ENCODE results near the gene ZIC5.
A peak's percentile ranks its signal among the peaks of the same experiment; 100 is the strongest.

ZIC5 gene

DNA sequence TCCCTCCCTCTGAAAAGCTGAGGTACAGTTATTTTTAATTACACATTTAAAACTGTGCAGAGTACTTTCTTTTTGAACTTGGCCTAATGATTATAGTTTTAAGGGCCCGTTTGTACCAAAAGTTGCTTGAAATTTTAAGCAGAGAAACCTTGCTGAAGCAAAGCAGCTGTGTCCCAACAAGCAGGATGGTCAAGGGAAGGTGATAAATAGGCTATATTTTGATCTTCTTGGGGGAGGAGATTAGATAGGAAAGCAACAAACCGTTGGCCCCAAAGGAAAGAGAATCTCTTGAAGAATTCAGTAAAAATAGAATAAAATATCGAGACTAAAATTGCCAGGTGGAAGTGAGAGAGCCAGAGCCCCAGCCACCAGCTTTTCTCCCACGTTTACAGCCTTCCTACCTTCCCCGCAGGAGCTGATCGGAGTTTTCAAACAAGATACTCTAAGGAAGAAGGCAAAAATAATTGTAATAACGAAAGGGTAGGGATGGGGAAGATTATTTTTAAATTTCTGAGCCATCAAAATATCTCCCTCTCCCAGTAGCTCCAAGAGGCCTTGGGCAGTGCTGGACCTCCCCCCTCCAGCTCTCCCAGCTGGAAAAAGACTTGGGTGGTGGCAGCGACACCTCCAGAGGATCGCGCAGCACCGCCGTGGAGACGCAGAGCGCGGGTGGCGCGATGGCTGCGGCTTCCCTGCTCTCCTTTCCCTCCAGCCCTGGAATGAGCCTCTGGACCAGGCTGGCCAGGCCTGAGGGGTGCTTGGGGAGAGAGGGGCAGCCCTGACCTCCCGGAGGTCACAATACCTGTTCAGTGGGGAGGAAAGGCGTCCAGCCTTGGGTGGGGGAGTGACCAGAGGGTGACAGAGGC is 15.8 kb upstream of the ZIC5 start:
- no peak for DNase-seq

DNA sequence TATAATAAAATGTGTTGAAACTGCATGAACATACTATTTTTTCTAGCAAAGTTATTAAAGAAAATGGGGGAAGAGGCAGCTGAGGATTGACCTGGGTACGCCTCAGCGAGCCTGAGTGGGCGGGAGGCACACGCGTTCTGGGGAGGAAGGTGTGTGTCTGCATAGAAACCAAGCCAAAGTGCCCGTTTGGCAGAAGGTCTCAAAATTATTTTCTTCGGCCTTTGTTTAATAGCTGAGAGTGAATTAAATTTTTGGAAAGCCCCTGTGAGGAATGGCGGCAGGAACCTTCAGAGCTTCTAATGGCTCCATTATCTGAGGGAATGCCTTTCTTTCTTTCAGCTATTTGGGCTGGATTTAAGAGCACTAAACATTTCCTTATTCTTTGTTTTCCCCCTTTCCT is 15.2 kb upstream of the ZIC5 start:
- no peak for DNase-seq

GRCh38 chr13:99985886-99986527 is 14.4 kb upstream of the ZIC5 start:
- no peak for DNase-seq

DNA sequence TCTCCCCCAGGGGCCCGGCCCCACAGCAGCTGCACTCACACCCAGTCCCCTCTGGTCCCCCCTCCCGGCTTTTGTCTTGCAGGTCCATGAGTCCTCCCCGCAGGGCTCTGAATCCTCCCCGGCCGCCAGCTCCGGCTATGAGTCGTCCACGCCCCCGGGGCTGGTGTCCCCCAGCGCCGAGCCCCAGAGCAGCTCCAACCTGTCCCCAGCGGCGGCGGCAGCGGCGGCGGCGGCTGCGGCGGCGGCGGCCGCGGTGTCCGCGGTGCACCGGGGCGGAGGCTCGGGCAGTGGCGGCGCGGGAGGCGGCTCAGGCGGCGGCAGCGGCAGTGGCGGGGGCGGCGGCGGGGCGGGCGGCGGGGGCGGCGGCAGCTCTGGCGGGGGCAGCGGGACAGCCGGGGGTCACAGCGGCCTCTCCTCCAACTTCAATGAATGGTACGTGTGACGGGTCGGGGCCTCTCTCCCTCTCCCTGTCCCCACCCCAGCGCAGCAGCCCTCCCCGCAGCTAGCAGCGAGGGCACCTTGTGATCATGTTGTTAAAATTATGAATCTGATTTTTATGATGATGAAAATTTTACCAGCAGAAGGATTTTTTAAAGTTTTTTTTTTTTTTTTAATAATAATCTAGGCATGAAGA is 13.8 kb upstream of the ZIC5 start:
- no peak for DNase-seq

DNA sequence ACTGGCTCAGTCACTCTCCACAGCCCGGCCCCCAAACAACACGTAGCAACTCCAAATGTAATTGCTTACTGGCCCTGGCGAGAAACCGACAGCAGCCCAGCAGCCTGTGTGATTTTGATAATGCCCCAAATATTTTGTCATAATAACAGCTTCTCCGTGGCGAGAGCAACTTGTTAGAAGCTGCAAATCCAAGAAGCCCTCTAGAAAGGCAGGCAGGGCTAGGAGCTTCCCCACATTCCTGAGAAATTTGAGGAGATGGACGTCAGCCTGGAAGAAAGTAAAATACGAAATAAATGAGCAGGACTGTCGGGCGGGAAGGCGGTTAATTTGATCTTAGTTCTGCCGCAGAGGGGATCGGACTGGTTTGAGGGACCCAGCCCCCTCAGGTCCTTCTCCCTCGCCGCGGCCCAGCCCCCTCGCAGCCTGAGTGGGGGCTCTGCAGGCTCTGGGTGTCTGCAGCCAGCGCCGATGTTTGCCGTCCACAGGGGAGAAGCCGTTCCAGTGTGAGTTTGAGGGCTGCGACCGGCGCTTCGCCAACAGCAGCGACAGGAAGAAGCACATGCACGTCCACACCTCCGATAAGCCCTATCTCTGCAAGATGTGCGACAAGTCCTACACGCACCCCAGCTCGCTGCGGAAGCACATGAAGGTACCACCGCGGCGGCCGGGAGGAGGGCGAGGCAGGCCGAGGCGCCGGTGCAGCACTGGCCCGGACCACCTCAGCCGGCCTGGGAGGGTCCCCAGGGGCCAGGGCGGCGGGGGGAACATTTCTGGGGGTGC is 13.1 kb upstream of the ZIC5 start:
- DNase-seq, result no peak

DNA sequence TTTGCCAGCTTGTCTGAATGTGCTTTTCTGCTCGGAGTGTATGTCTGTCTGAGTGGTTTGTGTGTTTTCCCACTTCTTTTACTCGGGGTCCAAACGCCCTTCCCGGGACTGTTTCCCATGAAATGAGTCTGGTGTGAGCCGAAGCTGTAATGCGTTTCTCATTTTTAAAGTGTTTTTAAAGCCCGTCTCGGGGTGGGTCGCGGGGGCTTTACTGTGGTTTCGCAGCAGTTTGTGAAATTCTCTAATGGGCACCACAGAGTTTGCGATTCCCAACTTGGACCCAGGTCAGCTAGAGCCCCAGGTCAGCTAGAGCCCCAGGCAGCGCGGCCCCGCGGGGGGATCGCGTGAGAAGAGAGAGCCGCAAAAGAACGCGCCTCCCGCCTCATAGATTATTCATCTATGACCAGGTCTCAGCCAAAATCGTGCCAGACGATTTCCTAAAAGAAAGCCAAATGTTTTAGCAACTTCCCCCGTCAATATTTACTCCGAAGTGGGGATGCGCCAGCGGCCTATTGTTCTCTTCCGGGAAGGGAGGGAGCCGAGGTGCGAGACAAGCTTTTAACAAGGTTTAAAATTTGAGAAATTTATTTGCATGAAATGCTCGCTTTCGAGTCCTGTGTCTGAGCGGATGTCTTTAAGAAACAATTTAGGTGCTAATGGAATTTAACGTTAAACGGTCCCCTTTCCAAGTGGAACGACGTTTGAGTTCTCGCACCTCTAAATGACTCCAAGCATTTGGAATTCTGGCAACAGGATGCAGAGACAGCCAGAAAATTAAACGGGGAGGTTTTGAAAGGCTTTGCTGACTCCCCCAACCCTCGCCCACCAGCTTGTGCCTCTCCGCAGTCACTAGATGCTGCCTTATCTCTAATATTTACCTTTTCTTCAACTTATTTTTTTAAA is 12.2 kb upstream of the ZIC5 start:
- DNase-seq, result no peak

DNA sequence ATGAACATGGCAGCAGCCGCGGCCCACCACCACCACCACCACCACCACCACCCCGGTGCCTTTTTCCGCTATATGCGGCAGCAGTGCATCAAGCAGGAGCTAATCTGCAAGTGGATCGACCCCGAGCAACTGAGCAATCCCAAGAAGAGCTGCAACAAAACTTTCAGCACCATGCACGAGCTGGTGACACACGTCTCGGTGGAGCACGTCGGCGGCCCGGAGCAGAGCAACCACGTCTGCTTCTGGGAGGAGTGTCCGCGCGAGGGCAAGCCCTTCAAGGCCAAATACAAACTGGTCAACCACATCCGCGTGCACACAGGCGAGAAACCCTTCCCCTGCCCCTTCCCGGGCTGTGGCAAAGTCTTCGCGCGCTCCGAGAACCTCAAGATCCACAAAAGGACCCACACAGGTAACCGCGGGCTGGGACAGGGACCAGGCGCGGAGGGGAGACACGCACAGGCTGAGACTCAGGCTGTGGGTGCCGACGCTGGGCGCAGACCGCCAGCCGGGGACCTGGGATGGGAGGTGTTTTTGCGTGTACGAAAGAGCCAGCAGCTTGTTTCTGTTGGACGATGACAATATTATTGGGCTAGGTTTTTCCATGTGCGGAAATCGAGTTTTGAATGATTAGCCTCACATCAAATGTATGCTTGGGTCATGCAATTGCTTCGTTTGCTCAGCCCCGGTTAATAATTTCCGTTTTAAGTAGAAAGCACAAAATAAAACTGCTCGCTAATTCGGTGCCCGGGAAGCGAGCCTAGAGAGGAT is 11.3 kb upstream of the ZIC5 start:
- DNase-seq, result peak; percentile 31

DNA sequence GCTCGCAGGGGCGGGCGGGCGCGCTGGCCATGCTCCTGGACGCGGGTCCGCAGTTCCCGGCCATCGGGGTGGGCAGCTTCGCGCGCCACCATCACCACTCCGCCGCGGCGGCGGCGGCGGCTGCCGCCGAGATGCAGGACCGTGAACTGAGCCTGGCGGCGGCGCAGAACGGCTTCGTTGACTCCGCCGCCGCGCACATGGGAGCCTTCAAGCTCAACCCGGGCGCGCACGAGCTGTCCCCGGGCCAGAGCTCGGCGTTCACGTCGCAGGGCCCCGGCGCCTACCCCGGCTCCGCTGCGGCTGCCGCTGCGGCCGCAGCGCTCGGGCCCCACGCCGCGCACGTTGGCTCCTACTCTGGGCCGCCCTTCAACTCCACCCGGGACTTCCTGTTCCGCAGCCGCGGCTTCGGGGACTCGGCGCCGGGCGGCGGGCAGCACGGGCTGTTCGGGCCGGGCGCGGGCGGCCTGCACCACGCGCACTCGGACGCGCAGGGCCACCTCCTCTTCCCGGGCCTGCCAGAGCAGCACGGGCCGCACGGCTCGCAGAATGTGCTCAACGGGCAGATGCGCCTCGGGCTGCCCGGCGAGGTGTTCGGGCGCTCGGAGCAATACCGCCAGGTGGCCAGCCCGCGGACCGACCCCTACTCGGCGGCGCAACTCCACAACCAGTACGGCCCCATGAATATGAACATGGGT is 10.6 kb upstream of the ZIC5 start:
- DNase-seq, result no peak

GRCh38 chr13:99981735-99982035 is 10.1 kb upstream of the ZIC5 start, which contains the start of gene ZIC2:
Gene ZIC2 (plus strand): TSS chr13:99981784. CDS start chr13:99982065, 281 bp downstream.
- no peak for DNase-seq

GRCh38 chr13:99980824-99981734 is 9.5 kb upstream of the ZIC5 start:
- peak; percentile 44 for DNase-seq

DNA sequence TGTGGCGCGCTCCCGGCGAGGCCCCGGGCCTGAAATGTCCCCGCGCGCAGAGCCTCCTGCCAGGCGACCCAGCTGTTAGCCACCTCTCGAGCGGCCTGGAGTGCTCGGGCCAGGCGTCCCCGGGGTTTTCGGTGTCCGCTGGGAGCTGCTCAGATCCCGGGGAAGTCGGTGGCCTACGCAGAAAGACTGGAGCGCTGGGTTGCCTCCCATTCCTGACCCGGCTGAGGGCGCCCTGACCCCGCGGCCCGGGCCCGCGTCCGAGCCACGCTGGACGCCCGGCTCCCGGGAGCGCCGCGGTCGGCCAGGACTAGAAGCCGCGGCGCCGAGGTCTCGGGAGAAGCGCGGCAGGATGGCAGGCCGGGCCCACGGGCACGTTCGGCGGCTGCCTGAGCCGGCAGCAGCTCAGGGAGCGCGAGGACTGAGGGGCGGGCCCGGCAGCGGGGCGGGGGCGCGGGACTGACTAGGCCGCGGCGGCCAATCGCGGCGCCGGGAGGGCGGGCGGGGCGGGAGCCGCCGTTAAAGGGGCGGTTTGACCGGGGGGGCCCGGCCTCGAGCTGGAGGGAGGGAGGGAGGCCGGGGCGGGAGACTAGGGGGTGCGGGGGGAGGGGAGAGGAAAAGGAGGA is 8.7 kb upstream of the ZIC5 start:
- peak; percentile 78 for DNase-seq

DNA sequence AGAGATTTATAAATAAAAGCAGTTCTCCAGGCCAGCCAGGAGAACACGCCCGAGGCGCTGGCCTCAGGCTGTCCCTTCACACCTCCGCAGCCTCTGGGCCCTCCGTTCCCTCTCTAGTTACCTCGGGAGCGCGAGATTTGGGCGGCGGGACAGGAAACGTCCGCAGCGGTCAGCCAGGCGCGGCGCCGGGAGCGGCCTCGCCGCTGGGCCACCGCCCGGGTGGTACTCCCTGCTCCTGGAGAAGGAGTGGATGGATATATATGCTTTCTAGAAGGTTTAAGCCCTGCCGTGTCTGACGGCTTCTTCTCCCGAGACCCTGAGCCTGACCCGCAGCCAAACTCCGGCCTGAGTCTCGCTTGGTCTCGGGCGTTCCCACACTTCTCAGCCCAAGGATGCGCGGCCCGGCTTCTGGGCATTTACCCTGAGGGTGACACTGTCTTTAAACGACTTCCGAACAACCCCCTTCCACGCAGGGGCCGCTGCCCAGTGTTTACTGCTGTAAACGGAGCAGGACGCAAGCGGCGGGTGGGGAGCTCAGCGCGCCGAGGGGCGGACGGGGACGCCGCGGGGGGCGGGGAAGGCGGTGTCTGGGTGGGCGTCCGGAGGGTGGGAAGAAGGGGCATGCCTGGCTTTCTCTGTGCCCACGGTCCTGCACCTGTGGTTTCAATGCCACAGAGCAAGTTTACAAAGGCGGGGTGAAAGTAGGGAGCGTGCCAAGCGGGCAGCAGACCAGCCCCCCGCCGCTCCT is 8.1 kb upstream of the ZIC5 start:
- DNase-seq, result peak; percentile 37

GRCh38 chr13:99978799-99979452 is 7.4 kb upstream of the ZIC5 start:
- DNase-seq, result peak; percentile 19

- DNase-seq, result peak; percentile 12
Measured at GRCh38 chr13:99977912-99978798, 6.6 kb upstream of the ZIC5 start.

- peak; percentile 9 for DNase-seq
Measured at GRCh38 chr13:99977334-99977911, 5.9 kb upstream of the ZIC5 start.

GRCh38 chr13:99976575-99976974 is 5.0 kb upstream of the ZIC5 start:
- no peak for DNase-seq
